SK-N-SH (cell line): ENCODE results near the gene SLC24A3. TPM values are rescaled to one million over a fixed set of nuclear protein-coding genes. Genes with fewer than 3 reads are reported as not detected.

Source experiments
- CTCF ChIA-PET: fragments of 300-600, 350-600 bp; formaldehyde crosslinking; extraction: SDS; loops from one replicate; lab custom pipeline; 2021; lab: Yijun Ruan, JAX
- POLR2A ChIA-PET: fragments of 350-600 bp; sonication (Branson Sonifier 250); formaldehyde crosslinking; extraction: SDS; loops from one replicate; lab custom pipeline; 2020; ENCODE audit warnings: antibody characterized with exemption, inconsistent platforms; lab: Yijun Ruan, JAX
- DNase-seq: peaks from one replicate; pipeline ENCODE4 v3.0.0; 2012
- H2AFZ ChIP-seq: fragments of 200-600 bp; sonication (generic); 2 replicates; pipeline ENCODE4 v1.8.1; 2016; ENCODE audit warnings: antibody characterized with exemption, mild to moderate bottlenecking, low read depth
- H3F3A ChIP-seq: fragments of 200-600 bp; sonication (generic); replicated peaks from 2 replicates; pipeline ENCODE3; 2016; ENCODE audit warnings: antibody characterized with exemption, mild to moderate bottlenecking; ENCODE audit not compliant: insufficient read depth
- H3K27ac ChIP-seq, 2 experiments: fragments of 200-500 bp in 1 of 2; fragments of 200-600 bp in 1 of 2; sonication (Bioruptor generic) in 1 of 2; sonication (generic), shearing (Covaris generic) in 1 of 2; 2 replicates each; pipeline versions ENCODE4 v1.5.1 to v1.6.1; 2014 to 2016; ENCODE audit warnings: low read depth in 2 of 2, inconsistent platforms in 1 of 2, low read length in 1 of 2, mild to moderate bottlenecking in 1 of 2, mixed read lengths in 1 of 2
- H3K27me3 ChIP-seq: fragments of 200-600 bp; sonication (generic), shearing (Covaris generic); 2 replicates; pipeline ENCODE4 v1.6.1; 2016; ENCODE audit warnings: mixed run types; ENCODE audit not compliant: insufficient read depth
- H3K36me3 ChIP-seq, 2 experiments: fragments of 200-500 bp in 1 of 2; fragments of 200-600 bp in 1 of 2; sonication (Bioruptor generic) in 1 of 2; sonication (generic) in 1 of 2; replicated peaks in 1 of 2; 2 replicates each; pipeline versions ENCODE3 to v1.5.1; 2014 to 2016; ENCODE audit warnings: low read length in 1 of 2, mild to moderate bottlenecking in 1 of 2; ENCODE audit not compliant: insufficient read depth in 2 of 2, control insufficient read depth in 1 of 2
- H3K4me1 ChIP-seq, 2 experiments: fragments of 200-500 bp in 1 of 2; fragments of 200-600 bp in 1 of 2; sonication (Bioruptor generic) in 1 of 2; sonication (generic), shearing (Covaris generic) in 1 of 2; 2 replicates each; pipeline versions ENCODE4 v1.5.1 to v1.6.1; 2014 to 2016; ENCODE audit warnings: low read depth in 1 of 2, low read length in 1 of 2, mixed run types in 1 of 2; ENCODE audit not compliant: insufficient read depth in 2 of 2, control insufficient read depth in 1 of 2
- H3K4me2 ChIP-seq: fragments of 200-600 bp; sonication (generic), shearing (Covaris generic); 2 replicates; pipeline ENCODE4 v1.6.1; 2017; ENCODE audit warnings: mixed run types
- H3K4me3 ChIP-seq, 2 experiments: fragments of 200-500 bp in 1 of 2; fragments of 200-600 bp in 1 of 2; sonication (Bioruptor generic) in 1 of 2; sonication (generic), shearing (Covaris generic) in 1 of 2; 2 replicates each; pipeline versions ENCODE4 v1.5.1 to v1.8.1; 2014 to 2016; ENCODE audit warnings: low read depth in 2 of 2, inconsistent platforms in 1 of 2, low read length in 1 of 2, mild to moderate bottlenecking in 1 of 2, mixed read lengths in 1 of 2, moderate library complexity in 1 of 2
- H3K79me2 ChIP-seq: fragments of 200-600 bp; sonication (generic); 2 replicates; pipeline ENCODE4 v1.8.1; 2017; ENCODE audit warnings: mild to moderate bottlenecking; ENCODE audit not compliant: insufficient read depth
- H3K9ac ChIP-seq: fragments of 200-600 bp; sonication (generic); 2 replicates; pipeline ENCODE4 v1.6.1; 2017; ENCODE audit warnings: mixed run types
- H3K9me2 ChIP-seq: fragments of 200-600 bp; sonication (generic); 2 replicates; pipeline ENCODE4 v1.6.1; 2017; ENCODE audit warnings: mixed run types
- H3K9me3 ChIP-seq: fragments of 200-600 bp; sonication (generic); 2 replicates; pipeline ENCODE4 v1.6.1; 2017; ENCODE audit warnings: mixed run types, mild to moderate bottlenecking, moderate library complexity
- H4K20me1 ChIP-seq: fragments of 200-600 bp; sonication (generic); 2 replicates; pipeline ENCODE4 v1.6.1; 2017; ENCODE audit warnings: mild to moderate bottlenecking, mixed run types; ENCODE audit not compliant: insufficient read depth
- FOSL2 ChIP-seq: IDR thresholded peaks from 2 replicates; pipeline ENCODE4 v1.4.0; 2012; ENCODE audit warnings: low read depth, mild to moderate bottlenecking, moderate library complexity, borderline replicate concordance
- FOXJ3 ChIP-seq: sonication (generic); formaldehyde crosslinking; IDR thresholded peaks from 2 replicates; pipeline ENCODE4 v1.5.1; 2020; ENCODE audit warnings: mild to moderate bottlenecking, missing genetic modification reagents
- GABPA ChIP-seq: IDR thresholded peaks from 2 replicates; pipeline ENCODE4 v1.4.0; 2012; ENCODE audit warnings: low read depth, mild to moderate bottlenecking
- IRF3 ChIP-seq: fragments of 150-350 bp; IDR thresholded peaks from 2 replicates; pipeline ENCODE4 v1.6.1; 2016; ENCODE audit warnings: mild to moderate bottlenecking, low read depth, low read length
- MEF2A ChIP-seq: IDR thresholded peaks from 2 replicates; pipeline ENCODE4 v1.4.0; 2012; ENCODE audit warnings: low read depth, borderline replicate concordance
- RCOR1 ChIP-seq: fragments of 150-350 bp; IDR thresholded peaks from 2 replicates; pipeline ENCODE4 v1.6.1; 2017; ENCODE audit warnings: antibody characterized with exemption, low read length
- REST ChIP-seq: IDR thresholded peaks from 2 replicates; pipeline ENCODE4 v1.6.1; 2012; ENCODE audit warnings: mild to moderate bottlenecking, low read depth, low read length, moderate library complexity
- RFX5 ChIP-seq: IDR thresholded peaks from 2 replicates; pipeline ENCODE4 v1.6.1; 2012; ENCODE audit warnings: mild to moderate bottlenecking, improper control_type of control experiment, low read length
- SMC3 ChIP-seq: IDR thresholded peaks from 2 replicates; pipeline ENCODE4 v1.6.1; 2012; ENCODE audit warnings: low read depth, low read length, improper control_type of control experiment
- ZBTB33 ChIP-seq: IDR thresholded peaks from 2 replicates; pipeline ENCODE4 v1.4.0; 2012; ENCODE audit warnings: low read depth, borderline replicate concordance
- WGBS: methylation state at CpG from one replicate; pipeline ENCODE4 v1.1.6; 2017; ENCODE audit warnings: low lambda C conversion rate; 5-methylcytosine and 5-hydroxymethylcytosine counted together
- polyA plus RNA-seq, 3 experiments: library from polyadenylated mRNA; depleted of rRNA; stranded (reverse); fragments of >200 nt; gene quantifications; 2 replicates each; pipeline ENCODE4 v1.2.3, GENCODE V29; 2012

Gene SLC24A3
- polyA plus RNA-seq, 1 of the 3 experiments (the other 2 are of a cell fraction), result not detected

GRCh38 chr20:19244291-19244690 lies 31.8 kb downstream of the SLC24A3 start:
- CTCF ChIA-PET, result no interaction called here
- TF ChIP-seq FOXJ3 (CRISPR knock-in tag) (no peak), ZBTB33 (no peak), REST (no peak), MEF2A (no peak), RCOR1 (no peak), GABPA (no peak), SMC3 (no peak), IRF3 (no peak), FOSL2 (no peak), RFX5 (no peak)
- H3K4me2 ChIP-seq, result no peak overlapping the region
- peaks cover 0 to under 1% of the 10 kb centered on the region in 2 experiments; a peak in 1 of 4 replicates for H3K4me1 ChIP-seq
- no peak overlapping the region for H3K27ac ChIP-seq
- no peak for DNase-seq
- H3K9me3 ChIP-seq, result no peaks in the 10 kb centered on the region
- no peaks in the 10 kb centered on the region for H3K36me3 ChIP-seq
- no peak overlapping the region for H2AFZ ChIP-seq
- H4K20me1 ChIP-seq, result no peaks in the 10 kb centered on the region
- H3F3A ChIP-seq, result no peaks in the 10 kb centered on the region
- peaks cover 13% of the 10 kb centered on the region; the same call in 1 of the 2 replicates for H3K27me3 ChIP-seq
- no peak overlapping the region for H3K9ac ChIP-seq
- no peaks in the 10 kb centered on the region for H3K79me2 ChIP-seq
- H3K9me2 ChIP-seq, result no peaks in the 10 kb centered on the region
- WGBS, result 4% methylated on average over 8 of the region's 8 CpGs
- H3K4me3 ChIP-seq, result no peak overlapping the region
- POLR2A ChIA-PET, result no interaction called here
